Suppressor macrophage (primary cell): ENCODE measurements around the gene ZNF33B.
"Not testable (repeated sequence)": the region's sequence is repeated elsewhere in the genome, so short reads cannot be mapped to it uniquely, and the experiment has no call there.

ENCODE experiments used
- DNase-seq, 4 experiments: peaks; one replicate each; pipeline ENCODE4 v3.0.0-alpha.2; 2020 to 2022
- total RNA-seq, 17 experiments: gene quantifications; one replicate each; lab custom pipeline; 2026; ENCODE audit warnings: mixed read lengths in 6 of 17, inconsistent platforms in 3 of 17; lab: John Stamatoyannopoulos, UW

The ZNF33B gene
- total RNA-seq: 0.42 to 11.0 (median 4.1) reads per million in 17 experiments

DNA sequence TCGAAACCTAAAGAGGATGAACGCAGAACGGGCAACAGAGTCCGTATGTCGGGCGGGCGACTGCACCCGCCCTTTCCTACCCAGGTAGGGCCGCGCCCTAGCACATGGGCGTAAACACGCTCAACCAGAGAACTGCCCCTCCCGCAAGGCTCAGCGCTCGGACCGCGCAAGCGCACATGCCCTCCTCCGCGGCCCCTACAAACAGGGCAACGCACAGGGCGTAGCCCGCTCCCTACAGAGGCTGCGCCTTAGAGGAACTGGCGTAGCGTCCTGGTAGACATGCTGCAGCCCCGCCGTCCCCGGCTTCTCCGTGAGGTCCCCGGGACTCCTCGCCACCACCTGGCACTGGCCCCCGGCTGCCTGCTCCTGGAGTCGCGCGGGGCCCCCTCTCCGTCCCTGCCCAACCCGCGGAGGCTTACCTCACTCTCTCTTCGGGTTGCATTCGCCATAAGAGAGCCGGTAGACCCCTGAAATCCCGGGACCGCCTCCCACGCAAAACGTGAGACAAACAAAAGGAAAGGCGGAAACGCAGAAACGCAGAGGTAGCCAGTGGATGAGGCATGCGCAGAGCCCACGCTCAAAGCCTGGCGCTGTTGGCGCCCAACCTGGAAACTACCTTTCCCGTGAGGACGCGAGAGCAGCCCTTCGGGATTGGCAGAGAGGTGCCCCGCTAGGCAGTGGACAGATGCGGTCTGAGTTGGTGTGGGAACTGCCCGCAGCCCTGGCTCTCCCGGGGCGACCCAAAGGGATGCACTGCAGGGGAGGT lies at the start of gene ZNF33B:
Gene ZNF33B, minus strand, starts transcription at position 516 of the 766 bp plus-strand sequence. CDS start 1,642 bp downstream, outside the sequence.
- peak; percentile 94 to 96 (median 95) for DNase-seq

- no peak for DNase-seq
Observed at GRCh38 chr10:42684517-42684916, 46.1 kb upstream of the ZNF33B start.

- DNase-seq: no peak
Observed at GRCh38 chr10:42680267-42680666, 41.9 kb upstream of the ZNF33B start.

- not testable (repeated sequence) for DNase-seq
Observed at GRCh38 chr10:42665181-42665979, 27.0 kb upstream of the ZNF33B start.

DNA sequence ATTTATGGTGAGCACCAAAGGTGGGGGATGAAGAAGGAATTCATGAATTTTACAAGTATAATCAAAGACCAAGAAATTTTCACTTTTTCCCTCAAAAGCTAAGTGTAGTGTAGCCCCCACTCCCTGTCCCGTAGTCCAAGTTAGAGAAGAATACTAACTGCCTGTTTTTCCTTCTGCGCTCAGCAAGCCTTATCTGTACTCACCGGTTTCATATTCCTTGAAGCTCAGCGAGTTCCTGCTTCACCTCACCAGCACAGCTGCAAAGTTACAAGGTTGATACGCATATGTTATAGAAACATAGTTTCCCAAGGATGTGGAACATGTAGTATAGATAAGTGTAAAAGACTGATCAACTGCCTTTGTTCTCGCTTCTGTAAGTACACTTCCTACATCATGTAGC lies 16.0 kb upstream of the ZNF33B start:
- DNase-seq: no peak

- DNase-seq: no peak
Observed at GRCh38 chr10:42652858-42653257, 14.5 kb upstream of the ZNF33B start.

DNA sequence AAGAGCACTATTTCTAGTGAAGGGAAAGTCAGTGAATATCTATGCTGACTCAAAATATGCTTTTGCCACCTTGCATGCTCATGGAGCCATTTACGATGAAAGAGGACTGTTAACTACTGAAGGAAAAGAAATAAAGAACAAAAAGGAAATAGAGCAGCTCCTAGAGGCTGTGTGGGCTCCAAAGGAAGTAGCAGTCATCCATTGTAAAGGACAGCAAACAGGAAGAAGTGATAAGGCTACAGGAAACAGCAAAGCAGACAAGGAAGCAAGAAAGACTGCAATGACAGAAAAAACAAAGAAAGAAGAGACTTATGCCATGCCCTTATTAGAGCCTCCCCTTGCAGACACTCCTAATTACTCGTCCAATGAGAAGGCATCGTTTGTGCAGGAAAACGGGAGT lies 12.0 kb upstream of the ZNF33B start:
- DNase-seq: no peak

GRCh38 chr10:42648512-42648911 lies 10.1 kb upstream of the ZNF33B start:
- DNase-seq: no peak

GRCh38 chr10:42646687-42647640 lies 8.6 kb upstream of the ZNF33B start:
- DNase-seq: no peak

GRCh38 chr10:42646214-42646613 lies 7.8 kb upstream of the ZNF33B start:
- DNase-seq: no peak

GRCh38 chr10:42645516-42645915 lies 7.1 kb upstream of the ZNF33B start:
- no peak for DNase-seq

DNA sequence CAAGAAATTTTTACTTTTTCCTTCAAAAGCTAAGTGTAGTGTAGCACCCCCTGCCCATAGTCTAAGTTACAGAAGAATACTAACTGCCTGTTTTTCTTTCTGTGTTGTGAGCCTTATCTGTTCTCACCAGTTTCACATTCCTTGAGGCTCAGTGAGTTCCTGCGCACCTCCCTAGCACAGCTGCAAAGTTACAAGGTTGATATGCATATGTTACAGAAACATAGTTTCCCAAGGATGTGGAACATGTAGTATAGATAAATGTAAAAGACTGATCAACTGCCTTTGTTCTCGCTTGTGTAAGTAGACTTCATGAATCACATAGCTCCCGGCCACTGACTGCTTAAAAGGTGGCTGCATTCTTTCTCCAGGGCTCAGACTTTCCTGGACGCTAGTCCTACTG lies 6.7 kb upstream of the ZNF33B start:
- DNase-seq: no peak

GRCh38 chr10:42640610-42641229 lies 2.4 kb upstream of the ZNF33B start:
- DNase-seq: peak in 3 of 4 experiments; percentile 2 to 25 (median 5)

DNA sequence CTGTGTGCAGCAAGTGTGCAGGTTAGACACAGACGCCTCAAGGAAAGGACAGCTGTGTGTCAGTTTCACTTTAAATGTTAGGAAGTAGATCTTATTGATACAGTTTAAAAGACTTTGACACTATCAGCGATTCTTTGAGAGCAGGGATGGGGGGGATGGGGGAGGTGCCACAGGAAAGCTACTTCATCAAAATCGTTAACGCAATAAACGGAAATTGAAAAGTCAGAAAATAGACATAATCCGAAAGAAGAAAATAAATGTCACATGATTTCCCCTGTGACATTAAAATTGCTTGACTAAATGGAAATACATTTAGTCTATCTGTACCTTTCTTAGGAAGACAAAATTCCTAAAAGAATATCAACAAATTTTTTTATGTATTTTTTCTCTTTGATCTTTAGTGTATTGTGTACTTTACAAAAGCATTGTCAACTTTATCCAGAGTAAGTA lies 476 bp upstream of the ZNF33B start:
- DNase-seq: peak in 1 of 4 experiments; percentile 16

DNA sequence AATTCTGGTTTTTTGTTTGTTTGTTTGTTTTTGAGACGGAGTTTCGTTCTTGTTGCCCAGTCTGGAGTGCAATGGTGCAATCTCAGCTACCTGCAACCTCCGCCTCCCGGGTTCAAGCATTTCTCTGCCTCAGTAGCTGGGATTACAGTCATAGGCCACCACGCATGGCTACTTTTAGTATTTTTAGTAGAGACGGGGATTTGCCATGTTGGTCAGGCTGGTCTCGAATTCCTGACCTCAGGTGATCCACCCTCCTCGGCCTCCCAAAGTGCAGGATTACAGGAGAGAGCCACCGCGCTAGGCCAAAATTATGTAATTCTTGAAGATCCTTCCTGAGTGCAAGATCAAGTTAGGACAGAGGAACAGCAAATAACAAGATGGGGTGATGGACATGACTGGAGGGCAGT lies 719 bp downstream of the ZNF33B start:
- no peak for DNase-seq

DNA sequence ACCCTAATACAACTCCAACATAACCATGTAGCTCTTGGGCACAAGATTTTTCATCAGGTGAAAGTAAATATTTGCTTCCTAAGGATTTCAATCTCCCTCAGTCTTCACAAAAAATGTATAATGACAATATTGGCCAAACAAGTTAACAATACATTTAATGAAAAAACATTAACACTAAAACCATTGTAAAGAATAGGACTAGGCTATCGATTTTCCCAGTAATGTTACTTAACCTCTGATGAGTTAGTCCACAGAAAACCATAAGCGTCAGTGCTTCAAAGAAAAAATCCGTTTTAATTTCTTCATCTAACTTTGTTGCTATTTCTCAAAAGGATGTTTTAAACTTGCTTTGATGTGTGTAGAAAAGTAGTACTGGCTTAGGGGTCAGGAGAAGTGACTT lies 1.2 kb downstream of the ZNF33B start:
- DNase-seq: peak in 1 of 4 experiments; percentile 1

DNA sequence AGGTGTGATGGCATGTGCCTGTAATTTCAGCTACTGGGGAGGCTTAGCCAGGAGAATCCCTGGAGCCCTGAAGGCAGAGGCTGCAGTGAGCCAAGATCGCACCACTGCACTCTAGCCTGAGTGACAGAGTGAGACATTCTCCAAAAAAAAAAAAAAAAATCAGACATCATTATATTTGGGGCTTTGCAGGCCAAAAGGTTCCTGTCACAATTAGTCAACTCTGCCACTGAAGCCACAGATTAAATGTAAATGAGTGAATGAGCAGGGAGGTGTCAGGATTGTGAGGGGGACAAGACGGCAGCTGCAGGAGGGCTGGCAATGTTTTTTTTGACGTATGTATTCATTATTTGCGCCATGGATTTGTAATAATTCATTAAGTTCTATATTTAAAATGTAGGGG lies 3.3 kb downstream of the ZNF33B start:
- DNase-seq: no peak

DNA sequence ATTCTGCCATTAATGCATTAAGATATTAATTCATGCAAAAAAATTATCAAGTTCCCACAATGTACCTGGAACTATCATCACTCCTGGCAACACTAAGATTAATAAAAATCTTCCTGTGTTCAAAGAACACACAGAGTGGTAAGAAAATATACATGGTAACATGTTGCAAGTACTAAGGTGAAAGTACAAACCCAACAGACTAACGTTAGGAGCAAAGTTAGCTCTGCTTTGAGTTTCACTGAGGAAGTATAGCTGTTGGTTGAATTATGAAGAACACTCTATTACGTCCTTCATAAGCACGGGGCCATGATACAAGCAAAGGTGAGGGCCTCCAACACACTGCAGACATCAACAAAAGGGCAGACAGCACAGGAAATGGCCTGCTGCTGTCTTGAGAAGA lies 5.8 kb downstream of the ZNF33B start:
- DNase-seq: no peak

DNA sequence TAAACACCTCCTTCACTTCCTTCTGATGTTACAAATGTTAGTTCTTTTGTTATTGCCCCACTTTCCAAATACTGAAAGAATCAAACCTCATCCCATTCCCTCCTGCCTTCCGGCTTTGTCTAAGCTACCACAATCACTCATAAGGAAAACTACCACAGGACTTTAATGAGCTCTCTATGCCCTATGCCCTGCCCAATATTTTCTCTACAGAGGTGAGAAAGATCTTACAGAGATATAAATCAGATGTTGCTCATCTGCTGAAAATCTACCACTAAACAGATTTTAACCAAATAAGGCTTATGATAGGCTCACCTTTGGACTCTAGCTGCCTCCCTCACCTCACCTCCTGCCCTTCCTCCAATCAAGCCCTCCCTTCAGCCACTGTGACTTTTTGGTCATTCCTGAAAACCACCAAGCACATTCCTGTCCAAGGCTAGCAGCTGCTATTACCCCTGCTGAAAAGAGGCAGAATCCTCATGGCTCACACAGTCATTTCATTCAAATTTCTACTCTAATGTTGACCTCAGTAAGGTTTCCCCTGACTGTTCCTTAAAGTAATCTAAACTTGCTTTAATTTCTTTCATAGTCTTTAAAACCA lies 7.7 kb downstream of the ZNF33B start:
- no peak for DNase-seq

DNA sequence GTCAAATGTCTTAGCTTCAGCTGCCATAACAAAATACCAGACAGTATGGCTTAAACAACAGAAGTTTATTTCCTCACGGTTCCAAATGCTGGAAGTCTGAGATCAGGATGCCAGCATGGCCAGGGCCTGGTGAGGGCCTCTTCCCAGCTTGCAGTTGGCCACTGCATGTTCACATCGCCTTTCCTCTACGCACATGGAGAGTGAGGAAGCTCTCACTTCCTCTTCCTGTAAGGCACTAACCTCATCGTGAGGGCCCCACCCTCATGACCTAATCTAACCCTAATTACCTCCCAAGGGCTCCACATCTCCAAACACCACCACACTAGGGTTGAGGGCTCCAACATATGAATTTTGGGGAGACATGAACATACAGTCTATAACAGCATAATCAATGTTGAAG lies 14.4 kb downstream of the ZNF33B start:
- DNase-seq: peak in 3 of 4 experiments; percentile 5 to 23 (median 11)

DNA sequence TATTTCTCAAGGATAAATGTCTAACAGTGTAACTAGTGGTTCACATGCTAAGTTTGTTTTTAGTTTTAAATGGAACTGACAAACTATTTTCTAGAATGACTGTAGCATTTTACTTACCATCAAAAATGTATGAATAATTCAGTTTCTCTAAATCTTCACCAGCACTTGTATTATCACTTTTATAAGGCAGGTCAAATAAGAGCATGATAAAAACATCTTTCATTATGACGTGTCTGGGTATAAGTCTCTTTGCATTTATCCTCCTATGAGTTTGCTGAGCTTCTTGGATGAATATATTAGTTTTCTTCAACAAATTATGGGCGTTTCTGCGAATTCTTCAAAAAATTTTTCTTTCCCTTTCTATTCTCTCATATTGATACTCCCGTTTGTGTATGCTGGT lies 19.9 kb downstream of the ZNF33B start:
- no peak for DNase-seq

DNA sequence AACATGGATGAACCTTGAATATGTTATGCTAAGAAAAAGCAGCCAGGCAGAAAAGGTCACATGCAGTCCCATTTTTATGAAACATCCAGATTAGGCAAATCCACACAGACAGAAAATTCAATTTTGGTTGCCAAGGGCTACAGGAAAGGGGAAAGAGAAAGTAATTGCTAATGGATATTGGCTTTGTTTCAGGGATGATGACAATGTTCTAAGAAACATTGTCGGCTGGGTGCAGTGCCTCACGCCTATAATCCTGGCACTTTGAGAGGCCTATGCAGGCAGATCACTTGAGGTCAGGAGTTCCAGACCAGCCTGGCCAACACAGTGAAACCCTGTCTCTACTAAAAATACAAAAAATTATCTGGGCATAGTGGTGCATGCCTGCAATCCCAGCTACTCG lies 23.0 kb downstream of the ZNF33B start:
- no peak for DNase-seq
